SKM-1 (cell line): ENCODE measurements around the gene LRCH1.

ENCODE experiments used
- DNase-seq: peaks from one replicate; lab custom pipeline; 2025; ENCODE audit not compliant: unreplicated experiment; lab: John Stamatoyannopoulos, UW

Gene LRCH1

GRCh38 chr13:46633416-46633815 is 80.4 kb downstream of the LRCH1 start:
- no peak for DNase-seq

- DNase-seq = no peak
These were observed 83.5 kb downstream of the LRCH1 start for GRCh38 chr13:46636451-46636850.

GRCh38 chr13:46637213-46637612 is 84.2 kb downstream of the LRCH1 start:
- DNase-seq = no peak

DNA sequence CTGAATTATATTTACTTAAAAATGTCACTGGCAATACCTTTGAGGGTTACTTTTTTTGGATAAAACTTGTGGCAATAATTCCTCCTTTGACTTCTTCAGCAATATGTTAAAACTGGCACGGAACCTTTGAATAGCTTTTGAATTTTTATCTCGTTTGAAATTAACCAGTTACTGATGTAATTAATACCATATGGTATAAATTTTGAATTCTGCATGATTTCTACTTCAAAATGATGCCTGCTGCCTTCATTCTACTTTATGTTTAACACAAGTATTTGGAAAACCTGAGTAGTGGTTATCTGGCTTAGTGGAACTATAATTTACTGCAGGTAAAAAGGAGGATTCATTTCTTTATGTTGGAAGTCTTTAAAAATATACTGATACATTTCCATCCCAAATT is 85.3 kb downstream of the LRCH1 start:
- DNase-seq = no peak

DNA sequence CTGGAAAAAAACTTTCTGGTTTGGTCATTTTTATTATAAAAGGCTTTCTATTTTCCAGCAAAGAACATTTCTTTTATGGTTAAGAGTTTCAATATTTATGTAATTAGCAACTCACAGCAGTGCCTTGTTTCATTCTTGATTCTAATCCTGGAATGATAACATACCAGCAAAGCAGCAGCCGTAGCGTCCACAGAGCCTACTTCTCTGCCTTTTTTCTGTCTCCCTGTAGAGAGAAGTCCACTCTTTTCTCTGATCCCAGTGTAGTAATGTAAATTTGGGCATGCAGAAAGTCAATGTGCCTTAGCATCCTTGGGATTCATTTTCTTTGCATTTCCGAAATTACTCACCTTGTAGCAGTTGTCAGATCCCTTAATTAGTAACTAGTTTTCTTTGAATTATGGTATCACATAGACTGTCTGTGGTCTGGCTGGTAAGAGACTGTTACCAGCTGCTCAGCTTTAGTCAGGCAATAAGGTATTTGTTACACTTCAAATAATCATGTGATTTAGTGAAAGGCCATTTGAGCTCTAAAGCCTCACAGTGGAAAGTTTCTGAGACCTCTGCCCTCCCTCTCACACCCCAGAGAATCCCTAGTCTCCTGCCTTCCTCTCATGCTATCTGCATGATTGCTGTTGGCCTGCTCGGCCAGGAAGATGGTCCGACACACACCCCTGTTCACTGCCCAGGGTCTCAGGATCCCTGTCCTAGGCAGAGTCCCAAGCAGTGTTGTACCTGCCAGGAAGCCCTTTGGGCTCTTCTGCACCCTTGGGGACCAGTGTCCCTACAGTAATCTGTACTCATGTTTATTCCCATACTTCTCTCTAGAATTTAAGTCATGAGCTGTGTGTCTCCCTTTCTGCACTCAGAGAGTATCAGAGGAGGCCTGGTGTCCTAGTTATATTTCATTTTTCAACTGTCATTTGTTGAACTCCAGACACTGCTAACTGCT is 86.3 kb downstream of the LRCH1 start:
- DNase-seq = no peak

- DNase-seq = no peak
These were observed 87.9 kb downstream of the LRCH1 start for GRCh38 chr13:46640843-46641242.

GRCh38 chr13:46641274-46642081 is 88.5 kb downstream of the LRCH1 start:
- DNase-seq = no peak

DNA sequence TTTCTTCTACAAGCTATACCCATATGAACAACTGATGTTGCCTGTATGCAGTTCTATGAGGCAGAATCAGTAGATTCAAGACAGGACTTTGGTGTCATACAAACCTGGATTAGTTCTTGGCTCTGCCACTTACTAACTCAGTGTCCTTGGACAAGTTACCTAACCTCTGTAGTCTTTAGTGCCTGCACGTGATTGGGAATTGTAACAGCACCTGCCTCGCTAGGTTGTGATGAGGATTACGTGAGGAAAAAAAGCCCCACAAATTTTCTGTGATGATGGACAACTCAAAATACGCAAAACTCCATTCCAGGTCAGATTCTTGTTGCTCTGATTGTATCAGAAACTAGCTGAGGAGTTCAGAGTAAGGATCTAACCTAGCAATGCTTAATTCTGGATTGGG is 89.3 kb downstream of the LRCH1 start:
- no peak for DNase-seq

GRCh38 chr13:46643165-46643777 is 90.3 kb downstream of the LRCH1 start:
- no peak for DNase-seq

DNA sequence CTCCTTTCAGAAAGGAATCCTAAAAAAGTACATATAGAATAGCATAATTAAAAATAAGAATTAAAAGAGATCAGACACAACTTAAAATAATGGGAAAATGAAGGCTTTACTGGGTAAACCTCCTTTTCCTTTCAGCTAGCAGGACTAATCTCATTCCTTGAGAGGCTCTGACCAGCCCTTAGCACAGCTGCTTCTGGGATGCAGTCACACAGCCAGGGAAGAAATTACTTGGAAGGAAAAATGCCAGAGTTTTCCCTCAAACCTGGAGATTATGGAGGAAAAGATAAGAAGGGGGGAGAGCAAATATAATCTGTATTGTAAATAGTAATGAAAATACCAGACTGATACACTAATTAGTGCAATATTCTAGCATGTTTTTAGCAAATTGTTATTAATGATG is 91.8 kb downstream of the LRCH1 start:
- DNase-seq = no peak

- no peak for DNase-seq
These were observed 94.6 kb downstream of the LRCH1 start for GRCh38 chr13:46647512-46648065.

- DNase-seq = no peak
These were observed 95.2 kb downstream of the LRCH1 start for GRCh38 chr13:46648166-46648607.

DNA sequence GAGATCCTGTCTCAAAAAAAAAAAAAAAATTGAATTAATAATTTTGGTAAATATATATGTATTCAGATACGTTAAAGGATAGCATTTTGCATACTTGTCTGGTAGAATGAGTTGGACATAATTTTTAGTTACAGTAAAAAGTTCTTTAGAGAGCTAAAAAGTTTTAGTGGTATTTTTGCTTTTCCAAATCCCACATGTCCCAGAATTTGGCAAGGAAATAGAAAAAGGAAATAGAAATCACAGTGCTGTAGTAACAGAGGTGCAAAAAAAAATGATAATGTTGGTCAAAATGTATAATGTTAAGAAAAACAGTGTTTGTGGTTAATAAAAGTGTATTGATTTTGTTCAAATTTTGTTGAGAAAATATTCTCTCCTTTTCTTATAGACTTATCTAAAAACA is 96.8 kb downstream of the LRCH1 start:
- no peak for DNase-seq

- no peak for DNase-seq
These were observed 102.0 kb downstream of the LRCH1 start for GRCh38 chr13:46654951-46655350.

DNA sequence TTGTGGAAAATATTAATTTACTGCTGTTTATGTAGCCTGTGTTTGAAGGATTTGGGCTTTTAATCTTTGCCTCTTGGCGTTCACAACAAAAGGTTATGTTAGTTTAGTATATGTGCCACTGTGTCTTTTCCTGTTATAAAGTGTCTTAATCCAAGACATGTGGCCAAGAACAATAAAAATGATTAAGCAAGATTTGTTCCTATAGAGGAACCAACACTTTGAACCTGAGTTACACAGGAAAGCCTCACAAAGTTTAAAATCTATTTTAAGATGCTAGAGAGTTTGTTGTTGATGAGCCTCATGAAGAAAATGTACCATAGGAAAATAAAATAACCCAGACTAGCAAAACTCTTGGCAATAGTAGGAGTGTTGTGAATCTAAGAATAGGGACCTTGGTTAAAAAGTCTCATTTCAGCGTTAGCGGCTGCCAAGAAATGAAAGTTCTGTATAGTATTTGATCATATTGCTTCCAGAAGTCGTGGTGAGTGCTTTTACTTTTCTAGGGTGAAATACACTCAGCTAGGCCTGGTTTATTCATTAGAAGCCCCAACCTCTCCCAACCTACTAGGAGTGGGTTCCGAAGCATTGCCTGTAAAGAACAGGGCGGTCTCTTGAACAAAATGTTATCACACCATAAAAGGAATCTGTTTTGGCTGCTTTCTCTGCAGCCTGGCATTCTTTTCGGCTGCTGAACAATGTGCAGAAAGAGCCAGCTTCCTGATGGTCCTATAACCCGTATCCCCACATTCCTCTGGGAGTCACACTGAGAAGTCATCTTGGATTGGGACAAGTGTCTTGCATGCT is 102.6 kb downstream of the LRCH1 start:
- DNase-seq = no peak

DNA sequence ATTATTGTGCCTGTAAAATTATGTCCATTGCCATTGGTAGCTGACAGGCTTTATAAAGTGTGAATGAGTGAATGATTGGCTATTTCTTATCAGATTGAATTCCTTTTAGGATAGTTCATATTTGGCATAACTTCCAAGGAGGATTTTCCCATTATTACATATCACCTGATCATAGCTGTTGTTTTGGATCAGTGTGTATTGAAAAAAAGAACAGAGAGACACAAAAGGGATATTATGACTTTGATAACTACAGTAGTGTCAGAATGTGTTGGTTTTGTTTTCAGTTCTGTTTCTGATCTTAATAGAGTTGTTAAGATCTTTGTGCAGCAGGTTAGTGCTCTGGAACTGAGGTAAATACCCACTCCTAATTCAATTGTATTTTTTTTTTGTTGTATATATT is 103.8 kb downstream of the LRCH1 start:
- no peak for DNase-seq

GRCh38 chr13:46659413-46660065 is 106.6 kb downstream of the LRCH1 start:
- DNase-seq = no peak

DNA sequence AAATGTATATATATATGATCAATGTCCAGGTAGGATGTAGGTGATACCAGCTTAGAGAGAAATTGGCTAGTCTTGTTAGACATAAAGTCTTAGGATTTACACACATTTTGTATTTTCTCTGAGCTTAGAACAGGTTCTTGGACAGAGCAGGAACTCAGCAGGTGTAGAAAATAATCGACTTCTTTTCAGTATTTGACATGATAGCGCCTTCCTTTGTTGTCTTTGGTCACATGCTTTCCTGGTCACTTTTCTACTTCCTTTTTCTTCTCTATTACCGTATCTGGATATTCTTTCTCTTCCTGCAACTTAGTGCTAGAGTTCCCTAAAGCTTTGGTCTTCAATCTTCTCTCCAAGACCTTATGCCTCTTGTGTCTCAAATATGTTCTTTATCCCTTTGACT is 107.4 kb downstream of the LRCH1 start:
- DNase-seq = no peak

- no peak for DNase-seq
These were observed 107.9 kb downstream of the LRCH1 start for GRCh38 chr13:46660857-46661256.

- DNase-seq = no peak
These were observed 109.7 kb downstream of the LRCH1 start for GRCh38 chr13:46662690-46663089.
